Measurements from ENCODE around the gene BTNL9. TPM values are rescaled to one million over a fixed set of nuclear protein-coding genes. Genes with fewer than 3 reads are reported as not detected.

The BTNL9 gene
- total and polyA plus RNA-seq, 2 of the 13 experiments (the other 11 are each of a cell fraction or from before 2014, with no cell fraction given) = 0.13 TPM; not detected in 1

GRCh38 chr5:181031716-181032115 lies 8.3 kb upstream of the BTNL9 start:
- no peak for TF ChIP-seq ZNF18 (CRISPR knock-in tag; IDR thresholded peaks at IDR 0.05; ENCODE audit: insufficient replicate concordance)
- TF ChIP-seq PAX8 (CRISPR knock-in tag; IDR thresholded peaks at IDR 0.05; ENCODE audit: borderline replicate concordance) = no peak
- Histone ChIP-seq H3K36me3 (replicated peaks in 1 of 2; ENCODE audit: control insufficient read depth in 1 of 2, insufficient read depth in 2 of 2, low read length in 2 of 2) (no peaks in the 10 kb centered on the region), H3K27me3 (ENCODE audit: control insufficient read depth in 1 of 2, insufficient read depth in 2 of 2, low read length in 2 of 2) (peaks cover 2 to 12% of the 10 kb centered on the region in 2 experiments; a peak in 2 of 5 replicates), H4K20me1 (ENCODE audit: insufficient read depth, low read length) (no peaks in the 10 kb centered on the region), H3K79me2 (ENCODE audit: insufficient read depth, low read length) (no peaks in the 10 kb centered on the region), H3K9ac (ENCODE audit: insufficient read depth, low read depth, low read length) (no peak overlapping the region), H3K4me3 (replicated peaks in 1 of 3; ENCODE audit: insufficient read depth in 1 of 3, low read depth in 2 of 3, low read length in 3 of 3) (no peak overlapping the region), H3K27ac (ENCODE audit: extremely low read length, insufficient read depth, low read length) (no peak overlapping the region), H3K9me3 (ENCODE audit: low read length) (no peaks in the 10 kb centered on the region), H3K4me1 (ENCODE audit: insufficient read depth, low read length) (no peaks in the 10 kb centered on the region), H2AFZ (ENCODE audit: low read length) (no peak overlapping the region), H3K4me2 (ENCODE audit: low read depth, low read length) (no peak overlapping the region)
- intact Hi-C loops (cut with micrococcal nuclease; ENCODE audit: unreplicated experiment) (no loop called here), in situ Hi-C loops (cut with HindIII; ENCODE audit: extremely low pct_ligation_motif_present, low pct_unique_long_range_greater_than_20kb) (no loop called here)
- ATAC-seq = no peak
- WGBS (ENCODE audit: low lambda C conversion rate) = 28% methylated on average over 3 of the region's 3 CpGs
- FAIRE-seq = no peak
- CTCF ChIA-PET (ENCODE audit: low intra/inter-chr PET ratio, low total read pairs) = no interaction called here
- no TSS peak for BruUV-seq (replicated peaks)
- no peak for DNase-seq (ENCODE audit: low spot score)
- POLR2A ChIA-PET = no interaction called here

- H3K4me3 ChIP-seq (replicated peaks in 1 of 3; ENCODE audit: insufficient read depth in 1 of 3, low read depth in 2 of 3, low read length in 3 of 3) = no peak overlapping the region
- H3K36me3 ChIP-seq (replicated peaks in 1 of 2; ENCODE audit: control insufficient read depth in 1 of 2, insufficient read depth in 2 of 2, low read length in 2 of 2) = no peaks in the 10 kb centered on the region
- no TSS peak for BruUV-seq (replicated peaks)
- in situ Hi-C loops (cut with HindIII; ENCODE audit: extremely low pct_ligation_motif_present, low pct_unique_long_range_greater_than_20kb) (no loop called here), intact Hi-C loops (cut with micrococcal nuclease; ENCODE audit: unreplicated experiment) (no loop called here)
- FAIRE-seq = no peak
- WGBS (ENCODE audit: low lambda C conversion rate) = 21% methylated on average over 11 of the region's 20 CpGs
- no peak overlapping the region for H3K4me2 ChIP-seq (ENCODE audit: low read depth, low read length)
- ATAC-seq = no peak
- ChIA-PET CTCF (ENCODE audit: low intra/inter-chr PET ratio, low total read pairs) (no interaction called here), POLR2A (no interaction called here)
- no peak overlapping the region for H3K27ac ChIP-seq (ENCODE audit: extremely low read length, insufficient read depth, low read length)
- H3K4me1 ChIP-seq (ENCODE audit: insufficient read depth, low read length) = no peaks in the 10 kb centered on the region
- H4K20me1 ChIP-seq (ENCODE audit: insufficient read depth, low read length) = no peaks in the 10 kb centered on the region
- H3K9ac ChIP-seq (ENCODE audit: insufficient read depth, low read depth, low read length) = no peak overlapping the region
- H3K27me3 ChIP-seq (ENCODE audit: control insufficient read depth in 1 of 2, insufficient read depth in 2 of 2, low read length in 2 of 2) = peaks cover 2 to 47% of the 10 kb centered on the region in 2 experiments
- H2AFZ ChIP-seq (ENCODE audit: low read length) = no peak overlapping the region
- H3K9me3 ChIP-seq (ENCODE audit: low read length) = no peaks in the 10 kb centered on the region
- no peak for DNase-seq (ENCODE audit: low spot score)
- no peaks in the 10 kb centered on the region for H3K79me2 ChIP-seq (ENCODE audit: insufficient read depth, low read length)
- TF ChIP-seq ZNF326 (CRISPR knock-in tag; IDR thresholded peaks at IDR 0.05; ENCODE audit: borderline replicate concordance) (no peak), ZNF513 (CRISPR knock-in tag; conservative IDR thresholded peaks at IDR 0.05) (no peak), CBX2 (IDR thresholded peaks at IDR 0.05; ENCODE audit: low read depth, low read length) (no peak), CBX2 (CRISPR knock-in tag; IDR thresholded peaks at IDR 0.05; ENCODE audit: low read depth) (no peak), SNRNP70 (IDR thresholded peaks at IDR 0.05; ENCODE audit: low read depth, low read length) (no peak), ZBTB14 (CRISPR knock-in tag; IDR thresholded peaks at IDR 0.05) (no peak), NFE2L2 (IDR thresholded peaks at IDR 0.05; ENCODE audit: low read length) (no peak), ZNF552 (CRISPR knock-in tag; IDR thresholded peaks at IDR 0.05; ENCODE audit: borderline replicate concordance) (no peak), ZKSCAN5 (CRISPR knock-in tag; IDR thresholded peaks at IDR 0.05) (no peak)
These were observed 3.9 kb upstream of the BTNL9 start for GRCh38 chr5:181035991-181036815.
